IMR-90 (cell line): Measurements from ENCODE around the gene MLLT3. TPM values are rescaled to one million over a fixed set of nuclear protein-coding genes. Genes with fewer than 3 reads are reported as not detected.

Experiments used
- ATAC-seq: fragments of 200-7000 bp; cut with Tn5 transposase; 2 replicates; pipeline ENCODE4 v1.9.1; 2020; ENCODE audit warnings: low read depth, mild to moderate bottlenecking, moderate library complexity
- BruUV-seq: library from RNA; stranded (reverse); fragments of 400-500 nt; replicated peaks from 2 replicates; lab custom pipeline; 2021; lab: Mats Ljungman, UMichigan
- CTCF ChIA-PET: fragments of 300-600 bp; formaldehyde crosslinking; extraction: SDS; loops from one replicate; lab custom pipeline; 2021; ENCODE audit warnings: antibody characterized with exemption; lab: Yijun Ruan, JAX
- POLR2A ChIA-PET: fragments of 300-600 bp; sonication (Branson Sonifier 250); formaldehyde crosslinking; loops from one replicate; lab custom pipeline; 2022; ENCODE audit warnings: antibody characterized with exemption; ENCODE audit not compliant: unreplicated experiment; lab: Charles Lee
- DNase-seq: peaks from one replicate; pipeline ENCODE4 v3.0.0; 2013
- H2AFZ ChIP-seq: replicated peaks from 2 replicates; pipeline ENCODE3; 2013; ENCODE audit warnings: low read length, mild to moderate bottlenecking; ENCODE audit not compliant: poor library complexity
- H2AK5ac ChIP-seq: 2 replicates; pipeline ENCODE4 v1.6.1; 2013; ENCODE audit warnings: low read depth, low read length, inconsistent platforms
- H2AK9ac ChIP-seq: replicated peaks from 2 replicates; pipeline ENCODE3; 2013; ENCODE audit warnings: mild to moderate bottlenecking, low read depth, low read length, moderate library complexity; ENCODE audit not compliant: poor library complexity
- H2BK120ac ChIP-seq: 2 replicates; pipeline ENCODE4 v1.6.1; 2013; ENCODE audit warnings: low read depth, low read length, inconsistent platforms
- H2BK15ac ChIP-seq: 3 replicates; pipeline ENCODE4 v1.6.1; 2013; ENCODE audit warnings: low read depth, low read length, inconsistent platforms
- H2BK20ac ChIP-seq: 2 replicates; pipeline ENCODE4 v1.6.1; 2013; ENCODE audit warnings: low read depth, mild to moderate bottlenecking, inconsistent platforms, low read length, moderate library complexity
- H2BK5ac ChIP-seq: 2 replicates; pipeline ENCODE4 v1.6.1; 2013; ENCODE audit warnings: mild to moderate bottlenecking, low read depth, low read length, inconsistent platforms; ENCODE audit not compliant: poor library complexity, severe bottlenecking
- H3K14ac ChIP-seq: replicated peaks from 2 replicates; pipeline ENCODE4 v1.6.1; 2013; ENCODE audit warnings: low read depth, low read length, inconsistent platforms
- H3K18ac ChIP-seq: 2 replicates; pipeline ENCODE4 v1.6.1; 2013; ENCODE audit warnings: low read depth, low read length, control low read depth
- H3K23ac ChIP-seq: 2 replicates; pipeline ENCODE4 v1.6.1; 2013; ENCODE audit warnings: low read depth, low read length, inconsistent platforms
- H3K27ac ChIP-seq: 2 replicates; pipeline ENCODE4 v1.5.1; 2013; ENCODE audit warnings: mild to moderate bottlenecking, control low read depth, low read length; ENCODE audit not compliant: insufficient read depth
- H3K27me3 ChIP-seq: 2 replicates; pipeline ENCODE4 v1.6.1; 2013; ENCODE audit warnings: low read length; ENCODE audit not compliant: control insufficient read depth, insufficient read depth
- H3K36me3 ChIP-seq: 2 replicates; pipeline ENCODE4 v1.6.1; 2013; ENCODE audit warnings: low read length, mixed read lengths; ENCODE audit not compliant: control insufficient read depth, insufficient read depth
- H3K4ac ChIP-seq: 2 replicates; pipeline ENCODE4 v1.6.1; 2013; ENCODE audit warnings: low read depth, low read length, inconsistent platforms
- H3K4me1 ChIP-seq: 2 replicates; pipeline ENCODE4 v1.6.1; 2013; ENCODE audit warnings: low read length, mixed read lengths; ENCODE audit not compliant: control insufficient read depth, insufficient read depth
- H3K4me2 ChIP-seq: 2 replicates; pipeline ENCODE4 v1.6.1; 2013; ENCODE audit warnings: low read depth, mild to moderate bottlenecking, control low read depth, low read length, moderate library complexity
- H3K4me3 ChIP-seq: 2 replicates; pipeline ENCODE4 v1.5.1; 2013; ENCODE audit warnings: low read depth, mild to moderate bottlenecking, control low read depth, low read length, moderate library complexity; ENCODE audit not compliant: insufficient read depth
- H3K56ac ChIP-seq: 2 replicates; pipeline ENCODE4 v1.6.1; 2013; ENCODE audit warnings: low read length, inconsistent platforms; ENCODE audit not compliant: insufficient read depth; ENCODE audit errors: extremely low read depth
- H3K79me1 ChIP-seq, 2 experiments: 2 replicates each; pipeline ENCODE4 v1.6.1; 2013; ENCODE audit warnings: low read length in 2 of 2, inconsistent platforms in 1 of 2, low read depth in 1 of 2
- H3K9ac ChIP-seq: 2 replicates; pipeline ENCODE4 v1.6.1; 2013; ENCODE audit warnings: low read depth, low read length, control low read depth
- H3K9me1 ChIP-seq: 2 replicates; pipeline ENCODE4 v1.6.1; 2013; ENCODE audit warnings: low read length, inconsistent platforms; ENCODE audit not compliant: insufficient read depth
- H3K9me3 ChIP-seq: 2 replicates; pipeline ENCODE4 v1.6.1; 2013; ENCODE audit warnings: low read length; ENCODE audit not compliant: control insufficient read depth, insufficient read depth
- H4K20me1 ChIP-seq: 2 replicates; pipeline ENCODE4 v1.6.1; 2013; ENCODE audit warnings: low read length, inconsistent platforms; ENCODE audit not compliant: insufficient read depth
- H4K5ac ChIP-seq: 2 replicates; pipeline ENCODE4 v1.6.1; 2013; ENCODE audit warnings: mild to moderate bottlenecking, low read depth, low read length, control low read depth
- H4K8ac ChIP-seq, 2 experiments: 2 replicates each; pipeline ENCODE4 v1.6.1; 2013; ENCODE audit warnings: low read depth in 2 of 2, low read length in 2 of 2, control low read depth in 1 of 2, inconsistent platforms in 1 of 2
- H4K91ac ChIP-seq: 2 replicates; pipeline ENCODE4 v1.6.1; 2013; ENCODE audit warnings: low read depth, low read length, inconsistent platforms; ENCODE audit not compliant: insufficient read depth
- CEBPB ChIP-seq: IDR thresholded peaks from 2 replicates; pipeline ENCODE4 v1.6.1; 2012; ENCODE audit warnings: low read depth, low read length, improper control_type of control experiment
- POLR2A ChIP-seq: IDR thresholded peaks from 2 replicates; pipeline ENCODE4 v1.6.1; 2012; ENCODE audit warnings: mild to moderate bottlenecking, low read depth, low read length
- WGBS, 2 experiments: methylation state at CpG; one replicate each; pipeline versions ENCODE4 v1.1.5 to v1.1.7; 2013; ENCODE audit warnings: missing lambda C conversion rate in 2 of 2; ENCODE audit not compliant: insufficient read length in 1 of 2; ENCODE audit errors: extremely low coverage in 2 of 2; 5-methylcytosine and 5-hydroxymethylcytosine counted together
- dilution Hi-C: fragments of 300-500 bp; cut with HindIII; formaldehyde crosslinking; loops from one replicate; pipeline ENCODE4 v1.14.3; 2018; ENCODE audit warnings: low sequenced_read_pairs; ENCODE audit not compliant: unreplicated experiment
- in situ Hi-C: fragments of 300-500 bp; cut with MboI; formaldehyde crosslinking; loops from 3 replicates; pipeline ENCODE4 v1.14.3; 2019; ENCODE audit warnings: low sequenced_read_pairs, inconsistent platforms, mixed read lengths
- intact Hi-C: fragments of 100-400 bp; cut with micrococcal nuclease; formaldehyde crosslinking; loops from 2 replicates; pipeline ENCODE4 v1.10.0; 2022
- polyA plus RNA-seq, 3 experiments: library from polyadenylated mRNA; depleted of rRNA; stranded (reverse); fragments of >200 nt; gene quantifications; 2 replicates each; pipeline ENCODE4 v1.2.3, GENCODE V29; 2012; ENCODE audit warnings: low replicate concordance in 1 of 3
- total RNA-seq: library from RNA; depleted of rRNA; stranded (reverse); fragments of >200 nt; gene quantifications from 2 replicates; pipeline ENCODE4 v1.2.3, GENCODE V29; 2012

Gene MLLT3
- total and polyA plus RNA-seq, 2 of the 4 experiments (the other 2 are of a cell fraction) = 10.4 to 21.1 TPM

DNA sequence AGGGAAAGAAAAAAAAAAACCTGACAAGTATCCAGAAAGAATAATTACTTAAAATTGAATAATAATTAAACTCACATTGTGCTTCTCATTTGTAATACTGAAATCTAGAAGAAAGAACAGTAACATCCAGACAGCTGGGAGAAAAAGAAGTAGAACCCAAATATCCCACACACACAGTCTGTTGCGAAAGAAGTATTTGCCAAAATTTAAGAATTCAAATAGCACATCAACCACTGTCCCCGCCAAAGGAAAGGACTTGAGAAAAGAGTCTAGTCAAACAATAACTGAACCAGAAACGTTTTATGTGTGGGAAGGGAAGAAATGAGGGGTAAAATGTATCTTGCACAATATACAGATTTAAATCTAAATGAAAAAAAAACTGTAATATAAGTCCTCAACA lies 202.8 kb downstream of the MLLT3 start:
- no peak for ATAC-seq

More for the DNA sequence above, 202.8 kb downstream of the MLLT3 start:
- Histone ChIP-seq H2BK120ac (no peak overlapping the region), H3K14ac (no peak overlapping the region), H3K9me3 (no peaks in the 10 kb centered on the region), H2BK5ac (no peak overlapping the region), H3K36me3 (no peaks in the 10 kb centered on the region), H2BK20ac (no peak overlapping the region), H3K27ac (no peak overlapping the region), H3K56ac (no peak overlapping the region), H3K4me3 (no peak overlapping the region), H3K23ac (no peak overlapping the region), H4K20me1 (no peaks in the 10 kb centered on the region), H2BK15ac (no peak overlapping the region), H3K79me1 (peaks cover 0 to 11% of the 10 kb centered on the region in 2 experiments; a peak in 2 of 4 replicates), H2AFZ (no peak overlapping the region), H4K5ac (no peak overlapping the region), H3K4me1 (no peaks in the 10 kb centered on the region), H3K9ac (no peak overlapping the region), H4K8ac (no peak overlapping the region), H3K18ac (no peak overlapping the region), H2AK5ac (no peak overlapping the region), H3K4ac (no peak overlapping the region), H2AK9ac (no peak overlapping the region), H4K91ac (no peak overlapping the region), H3K4me2 (no peak overlapping the region), H3K9me1 (no peaks in the 10 kb centered on the region; the same call in 1 of the 2 replicates), H3K27me3 (no peaks in the 10 kb centered on the region)
- CTCF ChIA-PET = interaction anchor here (0.6 to 0.7 kb wide), 2 partner anchors 132 to 211 kb away, joined by 4 to 6 read pairs; no protein-coding TSS in a partner anchor
- TF ChIP-seq POLR2A (no peak), CEBPB (peak; percentile 48; the same call in 1 of the 2 replicates)
- in situ Hi-C loops (no loop called here), dilution Hi-C loops (no loop called here), intact Hi-C loops (no loop called here)
- POLR2A ChIA-PET = no interaction called here
- BruUV-seq = no TSS peak
- no peak for DNase-seq
- WGBS, 2 experiments = no CpG with 5 or more reads among the region's 3 CpGs
